ENCODE results near the gene KCNG2.

KCNG2 gene

DNA sequence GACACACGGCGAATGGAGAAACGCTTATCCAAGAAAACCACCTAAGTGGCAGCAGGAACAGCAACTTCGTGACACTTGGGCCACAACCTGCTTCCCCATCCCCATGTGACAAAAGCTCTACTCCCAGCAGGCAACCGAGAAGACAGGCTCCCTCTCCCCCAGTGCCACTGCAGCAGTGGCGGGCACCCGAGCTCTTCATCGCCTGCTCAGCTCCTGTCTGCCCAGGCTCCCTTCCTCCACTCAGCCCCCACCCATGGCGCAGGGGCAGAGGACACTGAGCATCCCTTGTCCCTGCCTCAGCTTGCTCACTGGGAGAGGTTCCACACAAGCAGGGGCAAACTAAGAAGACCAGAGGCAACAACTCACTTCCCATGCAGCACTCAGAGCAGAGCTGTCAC lies 130.8 kb downstream of the KCNG2 start:
- DNase-seq: no peak

DNA sequence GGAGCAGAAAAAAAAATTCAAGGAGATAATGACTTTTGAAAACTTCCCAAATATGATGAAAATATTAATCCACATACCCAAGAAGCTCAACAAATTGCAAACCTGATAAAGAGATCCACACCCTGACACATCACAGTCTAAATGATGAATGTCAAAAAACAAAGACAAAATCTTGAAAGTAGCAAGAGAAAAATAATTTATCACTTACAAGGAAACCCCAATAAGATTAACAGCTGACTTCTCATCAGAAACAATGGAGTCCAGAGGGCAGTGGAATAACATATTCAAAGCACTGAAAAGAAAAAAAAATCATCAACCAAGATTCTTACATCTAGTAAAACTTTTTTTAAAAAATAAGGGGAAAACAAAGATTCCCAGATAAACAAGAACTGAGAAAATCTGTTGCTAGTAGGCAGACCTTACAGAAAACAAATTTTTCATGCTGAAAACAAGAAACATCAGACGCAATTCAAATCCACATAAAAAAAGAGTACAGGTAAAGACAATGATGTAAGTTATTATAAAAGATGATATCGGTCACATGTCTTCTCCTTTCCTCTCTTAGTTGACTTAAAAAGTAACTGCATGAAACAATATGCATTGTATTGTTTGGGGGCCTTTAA lies 132.4 kb downstream of the KCNG2 start:
- no peak for DNase-seq

DNA sequence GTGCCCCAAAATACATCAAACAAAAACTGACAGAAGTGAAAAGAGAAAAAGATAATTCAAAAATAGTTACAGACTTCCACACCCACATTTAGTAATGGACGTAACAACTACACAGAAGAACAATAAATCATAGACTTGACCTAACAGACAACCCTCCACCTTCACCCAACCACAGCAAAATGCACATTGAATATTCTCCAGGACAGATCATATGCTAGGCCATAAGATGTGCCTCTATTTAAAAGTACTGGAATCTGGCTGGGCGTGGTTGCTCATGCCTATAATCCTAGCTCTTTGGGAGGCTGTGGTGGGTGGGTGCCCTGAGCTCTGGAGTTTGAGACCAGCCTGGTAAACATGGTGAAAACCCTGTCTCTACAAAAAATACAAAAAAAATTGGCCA lies 133.7 kb downstream of the KCNG2 start:
- no peak for DNase-seq

DNA sequence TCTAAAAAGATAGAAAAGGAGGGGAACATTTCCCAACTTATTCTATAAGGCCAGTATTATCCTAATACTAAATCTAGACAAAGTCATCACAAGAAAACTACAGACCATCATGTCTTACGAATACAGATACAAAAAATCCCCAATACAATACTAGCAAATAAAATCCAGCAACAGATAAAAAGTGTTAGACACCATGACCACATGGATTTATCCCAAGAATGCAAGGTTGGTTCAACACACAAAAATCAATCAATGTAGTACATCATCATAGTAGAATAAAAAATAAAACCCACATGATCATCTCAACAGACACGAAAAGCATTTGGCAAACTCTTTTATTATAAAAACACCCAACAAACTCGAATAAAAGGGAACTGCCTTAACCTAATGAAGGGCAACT lies 135.2 kb downstream of the KCNG2 start:
- no peak for DNase-seq

DNA sequence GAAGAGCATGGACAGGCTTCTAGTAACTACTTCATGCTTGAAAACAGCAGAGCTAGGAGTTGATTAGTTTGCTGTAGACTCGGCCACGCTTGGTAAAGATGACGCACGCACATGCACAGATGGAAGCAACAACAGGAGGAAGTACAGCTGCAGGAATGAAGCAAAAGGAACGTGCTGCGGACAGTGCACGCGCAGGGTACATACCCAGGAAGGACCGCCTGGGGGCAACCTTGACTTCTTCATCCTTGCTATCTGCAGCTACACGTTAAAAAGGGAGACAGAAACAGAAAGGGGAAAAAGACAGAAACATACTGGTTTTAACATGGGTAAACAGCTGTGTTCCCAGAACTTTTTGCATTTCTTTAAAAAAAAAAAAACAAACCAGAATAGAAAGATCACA lies 136.0 kb downstream of the KCNG2 start:
- no peak for DNase-seq

DNA sequence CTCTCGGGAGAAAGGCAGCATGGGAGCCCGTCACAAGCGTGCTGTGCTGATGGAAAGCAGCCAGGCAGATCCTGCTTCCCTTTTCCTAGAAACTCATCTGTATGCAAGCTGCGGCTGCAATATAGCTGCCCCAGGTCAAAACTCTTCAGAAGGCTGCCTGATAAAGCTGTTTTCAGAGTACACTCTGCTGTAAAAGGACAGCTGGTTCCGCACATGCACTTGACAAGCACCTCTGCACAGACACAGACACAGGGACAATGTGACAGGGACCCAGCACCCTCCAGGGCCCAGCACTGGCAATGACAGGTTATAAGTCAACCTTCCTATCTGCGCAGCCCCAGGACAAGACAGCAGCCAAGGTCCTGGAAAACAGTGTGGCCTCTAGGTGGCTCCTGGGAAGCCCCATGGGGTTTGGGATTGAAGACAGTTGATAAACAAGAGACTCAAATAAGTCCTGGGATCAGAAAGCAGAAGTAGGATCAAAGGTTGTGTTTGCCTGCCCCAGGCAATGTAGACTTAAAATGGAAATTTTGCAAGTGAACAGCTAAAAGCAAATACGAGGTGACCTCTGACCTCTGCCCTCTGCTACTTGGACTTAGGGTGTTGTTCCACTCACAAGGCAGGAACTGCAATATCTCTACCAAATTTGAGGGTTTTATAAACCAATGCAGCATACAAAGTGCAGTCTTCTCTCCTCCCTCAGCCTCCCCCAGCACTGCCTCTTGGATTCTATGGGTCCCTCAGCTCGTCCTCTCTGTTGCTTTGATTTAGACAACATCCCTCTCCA lies 136.8 kb downstream of the KCNG2 start:
- DNase-seq: no peak

DNA sequence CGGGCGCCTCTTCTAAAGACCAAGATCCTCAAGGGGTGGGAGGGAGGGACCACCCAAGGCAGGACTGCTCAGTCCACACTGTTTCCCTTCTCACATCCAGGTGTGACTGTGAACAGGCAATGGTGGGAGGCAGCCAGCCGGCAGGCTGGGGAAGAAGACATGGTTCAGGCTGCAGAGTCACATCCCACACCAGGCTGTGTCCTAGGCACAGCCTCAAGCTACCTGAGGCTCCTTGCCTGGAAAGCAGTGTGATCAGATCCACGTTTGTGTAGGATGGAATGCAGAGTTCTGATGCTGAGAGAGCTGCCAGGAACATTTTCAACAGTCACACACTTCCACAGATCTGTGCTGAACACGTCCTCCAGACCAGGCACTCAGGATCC lies 137.4 kb downstream of the KCNG2 start:
- DNase-seq: no peak

DNA sequence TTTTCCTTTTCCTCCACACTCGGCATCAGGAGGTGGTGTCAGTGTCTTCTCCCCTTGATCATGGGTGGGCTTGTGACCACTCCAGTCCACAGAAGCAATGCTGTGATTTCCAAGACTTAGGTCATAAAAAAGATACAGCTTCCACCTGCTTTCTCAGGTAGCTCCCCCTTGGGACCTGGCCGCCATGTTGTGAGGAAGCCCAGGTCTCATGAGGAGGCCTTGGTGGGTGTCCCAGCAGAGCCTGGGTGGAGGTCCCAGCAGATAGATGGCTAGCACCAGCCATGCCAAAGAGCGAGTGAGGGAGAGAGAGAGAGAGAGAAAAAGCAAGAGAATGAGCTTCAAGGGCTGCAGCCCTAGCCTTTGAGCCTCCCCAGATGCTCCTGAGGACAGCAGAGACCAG lies 137.8 kb downstream of the KCNG2 start:
- DNase-seq: no peak

DNA sequence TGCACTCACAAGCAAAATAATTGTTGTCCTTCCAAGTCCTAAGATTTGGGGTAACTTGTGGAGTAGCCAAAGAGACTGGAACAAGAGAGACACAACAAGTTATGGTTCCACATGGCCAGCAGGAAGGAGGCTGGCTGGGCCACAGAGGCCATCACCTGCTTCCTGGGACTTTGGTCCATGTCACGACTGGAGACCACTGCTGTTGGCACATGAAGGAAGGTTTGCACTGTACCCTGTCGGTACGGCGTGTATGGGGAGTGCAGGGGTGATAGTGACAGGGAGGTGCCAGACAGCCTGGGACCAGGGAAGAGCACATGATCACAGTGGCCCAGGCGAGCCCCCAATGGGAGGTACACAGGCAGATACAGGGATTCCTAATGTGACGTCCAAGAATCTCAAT lies 138.2 kb downstream of the KCNG2 start:
- DNase-seq: no peak

DNA sequence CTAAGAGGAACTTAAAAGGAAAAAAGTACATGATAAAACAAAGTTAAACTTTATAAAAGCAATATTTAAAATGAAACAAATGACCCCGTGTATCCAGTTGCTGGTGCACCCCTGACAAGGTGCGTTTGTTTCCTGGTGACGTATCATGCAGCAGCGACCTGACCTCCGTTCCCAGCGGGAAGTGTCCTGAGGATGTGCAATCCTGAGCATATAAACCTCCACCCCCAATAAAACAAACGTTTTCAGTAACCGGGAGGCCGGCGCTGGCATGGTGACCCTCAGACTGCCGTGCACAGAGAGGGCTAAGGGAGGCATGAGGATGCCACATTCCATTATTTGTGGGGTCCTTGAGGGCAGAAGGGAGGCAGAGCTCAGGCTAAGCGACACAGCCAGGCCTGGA lies 138.9 kb downstream of the KCNG2 start:
- no peak for DNase-seq

DNA sequence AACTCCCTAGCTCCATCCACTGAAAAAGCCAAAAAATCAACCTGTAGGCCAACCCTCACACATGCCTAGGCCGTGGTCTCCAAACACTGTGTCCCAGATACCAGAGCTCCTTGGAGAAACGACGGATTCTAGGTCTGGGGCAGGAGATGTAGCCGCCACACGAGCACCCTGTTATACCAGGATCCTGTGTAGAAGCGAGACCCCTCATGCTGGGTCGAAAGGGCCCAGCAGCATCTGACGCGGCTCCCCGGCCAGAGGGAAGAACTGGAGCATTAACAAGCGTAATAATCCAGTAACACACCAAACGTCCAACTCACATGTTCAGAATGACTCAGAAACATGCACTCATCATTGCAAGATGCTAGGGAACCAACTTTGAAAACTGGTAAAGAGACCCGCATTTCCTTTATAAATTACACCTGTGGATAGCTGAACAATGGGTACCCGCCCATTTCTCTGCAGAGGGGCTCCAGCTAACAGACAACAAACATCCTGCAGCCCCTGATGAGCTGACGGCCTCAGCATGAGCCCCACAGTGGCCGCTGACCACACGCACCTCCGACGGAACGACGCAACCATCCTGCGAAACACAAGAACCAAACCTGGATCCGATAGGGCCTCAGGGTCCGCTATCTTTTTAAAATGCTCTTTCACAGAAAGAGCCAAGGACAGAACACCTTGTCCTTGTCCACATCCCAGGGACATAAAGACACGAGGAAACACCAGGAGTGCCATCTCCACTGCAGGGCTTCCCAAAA lies 139.5 kb downstream of the KCNG2 start:
- no peak for DNase-seq

DNA sequence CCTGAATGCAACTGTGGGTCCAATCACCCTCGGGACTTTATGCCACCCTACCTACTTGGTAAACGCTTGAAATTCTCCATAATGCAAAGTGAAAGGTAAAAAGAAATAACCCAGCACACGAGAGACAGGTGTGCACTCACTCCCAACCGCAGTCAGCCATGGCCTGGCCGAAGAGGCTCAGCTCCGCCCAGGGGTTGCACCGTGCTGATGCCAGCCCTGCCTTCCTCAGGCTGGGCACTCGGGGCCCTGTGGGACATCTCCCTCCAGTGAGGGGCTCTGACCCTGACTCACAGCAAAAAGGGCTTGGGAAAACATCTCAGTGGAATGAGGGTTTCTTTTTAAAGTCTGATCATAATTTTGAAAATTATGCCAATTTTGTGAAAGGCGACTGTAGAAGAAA lies 140.5 kb downstream of the KCNG2 start:
- DNase-seq: no peak

DNA sequence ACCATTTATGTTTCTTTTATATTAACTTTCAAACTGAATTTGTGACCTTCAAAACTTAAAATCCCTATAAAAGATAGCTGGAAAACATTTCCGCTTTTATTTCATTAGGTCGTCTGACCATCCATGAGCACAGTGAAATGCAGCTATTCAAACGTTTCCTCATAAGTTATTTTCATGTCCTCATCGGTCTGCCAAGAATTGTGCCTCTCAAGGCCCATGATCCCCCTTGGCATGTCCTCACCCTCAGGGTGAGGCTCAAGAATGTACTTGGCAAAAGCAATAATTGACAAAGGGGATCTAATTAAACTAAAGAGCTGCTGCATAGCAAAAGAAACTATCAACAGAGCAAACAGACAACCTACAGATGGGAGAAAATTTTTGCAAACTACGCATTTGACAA lies 141.4 kb downstream of the KCNG2 start:
- DNase-seq: no peak

DNA sequence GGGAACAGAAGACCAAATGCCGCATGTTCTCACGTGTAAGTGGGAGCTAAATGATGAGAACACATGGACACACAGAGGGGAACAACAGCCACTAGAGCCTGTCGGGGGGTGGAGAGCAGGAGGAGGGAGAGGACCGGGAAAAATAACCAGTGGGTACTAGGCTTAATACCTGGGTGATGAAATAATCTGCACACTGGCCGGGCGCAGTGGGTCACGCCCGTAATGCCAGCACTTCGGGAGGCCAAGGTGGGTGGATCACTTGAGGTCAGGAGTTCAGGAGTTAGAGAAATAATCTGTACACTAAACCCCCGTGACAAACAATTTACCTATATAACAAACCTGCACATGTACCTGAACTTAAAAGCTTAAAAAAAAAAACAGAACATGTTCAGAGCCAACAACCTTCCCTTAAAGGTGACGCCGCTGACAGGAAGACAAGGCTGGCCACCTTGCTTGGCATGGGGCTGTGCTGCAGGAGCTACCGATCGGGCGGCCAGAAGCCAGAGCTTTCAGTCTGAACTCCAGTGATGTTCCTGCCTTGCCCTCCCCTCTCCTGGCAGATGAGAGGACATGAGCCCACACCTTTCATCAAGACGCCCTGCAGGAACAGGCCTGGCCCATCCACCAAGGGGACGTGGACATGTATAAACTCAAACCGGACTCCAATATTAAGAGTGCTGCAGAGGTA lies 142.5 kb downstream of the KCNG2 start:
- DNase-seq: no peak

DNA sequence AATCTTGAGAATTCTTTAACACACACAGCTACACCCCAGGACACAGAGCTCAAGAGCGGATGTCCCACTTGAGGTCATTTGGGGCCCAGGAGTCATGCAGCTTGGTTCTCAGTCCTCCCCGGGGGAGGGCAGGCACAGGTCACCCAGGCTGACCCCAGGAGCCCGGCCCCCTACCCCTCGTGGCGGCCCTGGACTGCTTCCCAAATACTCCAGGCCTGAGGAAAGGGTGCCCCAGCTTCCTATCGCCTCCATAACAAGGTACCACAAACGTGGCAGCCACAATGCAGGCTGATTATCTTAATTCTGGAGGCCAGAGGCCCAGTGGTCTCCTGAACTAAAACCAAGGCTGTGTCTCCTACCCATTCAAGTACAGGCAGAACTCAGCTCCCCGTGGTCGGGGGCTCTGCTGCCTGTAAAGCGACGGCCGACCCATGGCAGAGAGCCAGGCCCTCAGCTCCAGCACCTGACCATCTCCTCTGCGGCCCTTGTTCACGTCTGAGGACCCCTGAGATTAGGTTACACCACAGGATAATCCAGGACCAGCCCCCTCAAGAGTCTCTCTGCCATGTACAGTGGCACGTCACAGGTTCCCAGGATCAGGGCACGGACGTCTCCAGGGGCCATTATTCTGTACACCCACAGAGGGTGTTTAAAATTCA lies 143.2 kb downstream of the KCNG2 start:
- DNase-seq: no peak

DNA sequence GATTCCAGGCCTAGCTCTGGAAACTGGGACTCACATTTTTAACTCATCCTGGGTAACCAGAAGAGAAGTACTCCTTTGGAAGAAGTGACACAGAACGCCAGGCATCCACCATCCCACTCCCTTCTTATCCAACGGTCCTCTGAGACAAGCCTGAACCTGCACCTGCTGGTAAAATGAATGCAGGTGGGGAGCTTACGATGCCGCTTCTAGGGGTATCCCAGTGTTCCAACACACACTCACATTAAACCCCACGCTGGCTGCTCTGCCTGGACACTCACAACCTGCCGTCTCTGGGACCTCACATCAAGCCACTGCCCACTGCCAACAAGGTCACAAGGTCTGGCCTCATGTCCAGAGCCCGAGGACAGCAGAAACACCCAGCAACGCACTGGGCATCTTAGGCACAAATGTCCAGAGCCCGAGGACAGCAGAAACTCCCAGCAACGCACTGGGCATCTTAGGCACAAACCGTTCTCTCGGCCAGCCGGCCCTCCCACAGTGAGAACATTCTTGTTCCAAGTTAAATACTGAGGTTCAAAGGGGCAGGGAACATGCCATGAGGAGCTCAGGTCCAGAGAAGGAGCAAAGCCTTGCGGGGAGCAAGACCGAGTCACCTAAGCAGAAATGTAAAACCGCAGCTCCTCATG lies 143.9 kb downstream of the KCNG2 start:
- DNase-seq: no peak

DNA sequence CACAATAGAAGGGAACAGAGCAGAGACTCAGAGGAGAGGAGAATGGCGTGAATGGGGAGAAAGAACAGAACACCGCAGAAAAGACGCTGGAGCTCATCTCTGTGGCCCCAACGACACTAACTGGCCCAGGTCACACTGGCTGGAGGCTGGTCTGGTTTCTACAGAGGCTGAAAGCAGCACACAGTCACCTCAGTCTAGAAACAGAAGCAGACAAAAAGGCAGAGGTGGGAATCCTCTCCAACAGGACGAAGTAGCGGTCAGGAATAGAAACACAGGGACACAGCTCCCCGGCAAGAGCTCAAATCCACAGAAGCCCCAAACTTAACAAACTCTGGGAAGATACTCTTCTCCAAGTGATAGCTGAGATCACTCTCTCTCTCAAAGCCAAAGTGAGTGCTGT lies 144.5 kb downstream of the KCNG2 start:
- no peak for DNase-seq

DNA sequence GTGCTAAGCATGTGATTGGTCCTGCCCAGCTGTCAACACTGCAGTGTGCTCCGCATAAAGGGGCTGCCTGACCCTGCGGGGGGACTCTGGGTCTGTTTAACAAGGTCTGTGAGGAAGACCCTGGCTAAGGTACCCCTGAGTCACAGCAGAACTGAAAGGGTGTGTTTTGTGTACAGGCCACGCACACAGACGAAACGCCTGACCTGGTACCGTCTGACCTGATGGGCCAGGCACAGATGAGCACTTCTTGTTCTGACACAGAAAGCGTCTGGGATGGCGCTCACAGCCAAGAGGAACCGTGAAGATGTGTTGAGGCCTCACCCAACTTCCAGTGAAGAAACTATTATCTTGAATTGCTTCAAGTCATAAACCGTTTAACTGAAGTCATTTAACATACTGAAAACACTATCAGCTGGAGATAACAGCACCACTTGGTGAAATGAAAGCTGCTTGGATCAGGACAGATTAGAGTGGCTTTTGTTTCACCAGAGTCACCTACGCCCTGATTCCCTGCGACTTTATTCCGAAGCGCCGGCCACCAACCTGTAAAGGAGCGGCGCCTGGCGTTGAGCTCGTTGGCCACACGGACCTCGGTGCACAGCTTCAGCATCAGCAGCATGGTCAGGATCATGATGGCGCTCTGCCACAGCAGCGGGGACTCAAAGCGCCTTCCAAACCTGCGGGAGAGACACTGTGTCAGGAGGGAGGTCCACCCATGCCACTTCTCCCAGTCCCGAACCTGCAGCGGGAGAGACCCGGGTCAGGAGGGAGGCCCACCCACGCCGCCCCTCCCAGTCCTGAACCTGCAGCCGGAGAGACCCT lies 145.3 kb downstream of the KCNG2 start:
- DNase-seq: no peak

DNA sequence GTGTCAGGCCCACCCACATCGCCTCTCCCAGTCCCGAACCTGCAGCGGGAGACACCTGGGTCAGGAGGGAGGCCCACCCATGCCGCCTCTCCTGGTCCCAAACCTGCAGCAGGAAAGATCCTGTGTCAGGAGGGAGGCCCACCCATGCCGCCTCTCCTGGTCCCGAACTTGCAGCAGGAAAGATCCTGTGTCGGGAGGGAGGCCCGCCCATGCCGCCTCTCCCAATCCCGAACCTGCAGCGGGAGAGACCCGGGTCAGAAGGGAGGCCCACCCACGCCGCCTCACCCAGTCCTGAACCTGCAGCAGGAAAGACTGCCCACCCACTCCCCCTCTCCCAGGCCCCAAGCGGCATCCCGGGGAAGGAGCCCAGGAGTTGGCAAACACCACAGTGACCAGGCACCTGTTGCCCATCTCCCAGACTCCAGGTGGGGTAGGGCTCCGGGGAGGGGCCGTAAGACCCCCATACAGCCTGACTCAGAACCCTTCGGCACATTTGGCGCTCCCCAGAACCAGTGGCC lies 145.9 kb downstream of the KCNG2 start:
- DNase-seq: no peak

DNA sequence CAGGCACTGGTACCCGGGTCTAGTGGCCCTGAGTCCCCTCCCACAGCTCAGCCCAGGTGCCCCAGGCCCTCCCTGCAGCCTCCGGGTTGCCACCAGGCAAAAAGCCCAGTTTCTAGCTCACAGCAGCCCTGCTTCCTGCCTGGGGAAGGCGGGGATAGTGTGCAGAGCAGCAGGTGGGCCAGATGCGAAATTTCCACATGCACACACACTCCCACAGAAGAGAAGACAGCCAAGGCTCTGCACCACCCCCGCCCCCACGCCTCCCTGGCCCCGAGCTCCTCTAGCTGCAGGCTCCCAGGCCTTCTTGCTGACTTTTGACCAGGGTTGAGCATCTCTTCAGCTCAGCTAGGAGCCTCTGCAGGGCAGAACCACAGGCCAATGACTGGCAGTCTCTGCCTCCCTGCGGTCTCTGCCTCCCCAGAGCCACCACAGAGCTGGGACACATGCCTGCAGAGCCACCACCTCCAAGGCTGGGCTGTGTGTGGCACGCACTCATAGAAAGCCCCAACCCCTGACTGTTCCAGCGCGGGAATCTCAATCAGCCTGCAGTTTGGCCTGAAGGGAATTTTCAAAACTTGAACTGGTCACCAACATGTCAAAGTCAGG lies 146.5 kb downstream of the KCNG2 start:
- no peak for DNase-seq

DNA sequence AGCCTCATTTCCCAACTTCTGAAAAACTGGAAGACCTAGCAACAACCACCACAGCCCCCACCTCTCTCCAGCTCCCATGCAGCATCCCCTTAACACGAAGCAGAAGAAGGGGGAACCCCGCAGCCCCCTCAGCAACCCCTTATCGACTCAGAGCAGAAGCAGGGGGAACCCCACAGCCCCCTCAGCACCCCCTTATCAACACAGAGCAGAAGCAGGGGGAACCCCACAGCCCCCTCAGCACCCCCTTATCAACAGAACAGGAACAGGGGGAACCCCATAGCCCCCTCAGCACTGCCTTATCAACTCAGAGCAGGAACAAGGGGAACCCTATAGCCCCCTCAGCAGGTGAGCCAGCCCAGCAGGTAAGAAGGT lies 147.0 kb downstream of the KCNG2 start:
- DNase-seq: no peak

Measured in NCI-H510A (cell line).